K562 (cell line): ENCODE results near the gene BAG2. TPM values are rescaled to one million over a fixed set of nuclear protein-coding genes. Genes with fewer than 3 reads are reported as not detected.
A peak's percentile ranks its signal among the peaks of the same experiment; 100 is the strongest.

Experiments used
- CREM ChIP-seq: IDR thresholded peaks from 2 replicates; pipeline ENCODE4 v1.6.1; 2014; ENCODE audit warnings: antibody characterized with exemption, low read depth
- ETV1 ChIP-seq: fragments of 450-650 bp; conservative IDR thresholded peaks from 2 replicates; pipeline ENCODE4 v1.6.1; 2016; ENCODE audit warnings: missing genetic modification characterization, control low read depth, low read depth, missing compliant biosample characterization
- HNRNPL ChIP-seq: fragments of 200-400 bp; formaldehyde crosslinking; IDR thresholded peaks from 2 replicates; pipeline ENCODE4 v1.6.1; 2017; ENCODE audit warnings: low read depth, mild to moderate bottlenecking, low read length
- MEIS2 ChIP-seq: fragments of 450-650 bp; IDR thresholded peaks from 2 replicates; pipeline ENCODE4 v1.6.1; 2014; ENCODE audit warnings: mild to moderate bottlenecking; ENCODE audit not compliant: partially characterized antibody
- RFX5 ChIP-seq: IDR thresholded peaks from 2 replicates; pipeline ENCODE4 v1.6.1; 2011; ENCODE audit warnings: low read depth, mild to moderate bottlenecking, improper control_type of control experiment, low read length
- ZNF780A ChIP-seq: fragments of 250-450 bp; sonication (Bioruptor Pico); IDR thresholded peaks from 2 replicates; pipeline ENCODE4 v1.5.0; 2021; ENCODE audit warnings: mild to moderate bottlenecking
- polyA plus RNA-seq, 8 experiments: library from polyadenylated mRNA; depleted of rRNA in 4 of 8; stranded (reverse) in 5 of 8; unstranded in 3 of 8; fragments of >200 nt; fragmentation: Nextera tagmentation in 2 of 8; fragmentation: Illumina TruSeq in 1 of 8; extraction: Ambion mirVana in 2 of 8; extraction: Trizol in 1 of 8; gene quantifications; 2 replicates each; pipeline versions ENCODE4 v1.2.1 to v1.2.3, GENCODE V29; 2011 to 2014; ENCODE audit warnings: inconsistent platforms in 1 of 8, missing spikeins in 1 of 8
- total RNA-seq, 7 experiments: library from RNA; depleted of rRNA in 6 of 7; stranded (reverse); fragments of >200 nt in 6 of 7; fragmentation: Illumina TruSeq in 2 of 7; extraction: Trizol in 2 of 7; gene quantifications; 2 replicates each; pipeline versions ENCODE4 v1.2.1 to v1.2.3, GENCODE V29; 2011 to 2021; ENCODE audit warnings: low replicate concordance in 1 of 7
- TF ChIP-seq, protein P1 (sequence below): fragments of 450-650 bp; IDR thresholded peaks from 2 replicates; pipeline ENCODE4 v1.6.1; 2016; ENCODE audit warnings: mild to moderate bottlenecking, moderate library complexity
- TF ChIP-seq, protein P2 (sequence below): fragments of 200-800 bp; sonication (Bioruptor generic); IDR thresholded peaks from 2 replicates; pipeline ENCODE4 v1.6.1; 2017; ENCODE audit warnings: missing genetic modification characterization, missing compliant biosample characterization

The BAG2 gene
- total and polyA plus RNA-seq, 9 of the 15 experiments (the other 6 are each of a cell fraction or from before 2014, with no cell fraction given) = 12.8 to 20.7 (median 17.6) TPM

DNA sequence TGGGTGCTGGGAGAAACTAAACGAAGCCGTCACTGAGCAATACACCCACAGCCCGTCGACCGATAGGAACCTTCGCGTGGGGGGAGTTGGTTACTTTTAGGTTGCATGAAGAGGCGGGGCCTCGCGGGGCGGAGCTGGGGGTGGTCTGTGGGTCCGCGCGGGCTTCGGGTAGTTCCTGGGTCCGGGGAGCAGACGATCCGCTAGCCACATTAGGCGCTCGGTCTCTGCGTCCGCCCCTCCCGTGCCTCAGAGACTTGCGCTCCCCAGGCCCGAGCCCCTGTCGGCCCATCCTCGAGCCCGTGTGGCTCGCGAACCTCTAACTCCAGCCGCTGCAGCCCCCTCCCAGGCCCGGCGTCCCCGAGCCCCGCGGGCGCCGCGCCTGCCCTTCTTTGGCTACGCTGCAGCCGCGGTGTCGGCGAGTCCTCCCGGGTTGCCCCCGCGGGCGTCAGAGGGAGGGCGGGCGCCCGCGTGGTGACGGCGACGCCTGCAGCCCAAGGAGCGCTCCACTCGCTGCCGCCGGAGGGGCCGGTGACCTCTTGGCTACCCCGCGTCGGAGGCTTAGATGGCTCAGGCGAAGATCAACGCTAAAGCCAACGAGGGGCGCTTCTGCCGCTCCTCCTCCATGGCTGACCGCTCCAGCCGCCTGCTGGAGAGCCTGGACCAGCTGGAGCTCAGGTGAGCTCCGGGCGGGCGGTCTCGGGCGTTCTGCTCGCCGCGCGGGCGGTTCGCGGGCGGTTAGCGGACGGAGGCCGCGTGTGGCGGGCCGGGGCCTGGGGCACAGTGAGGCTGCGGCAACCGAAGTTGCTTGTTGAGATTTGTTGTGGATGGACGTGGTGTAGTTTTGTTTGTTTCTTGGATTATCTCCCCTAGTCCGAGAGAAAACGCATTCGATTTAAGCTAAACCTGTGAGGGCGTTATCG lies at the start of gene BAG2 (continued):
- TF ChIP-seq MEIS2 = peak; percentile 51
- TF ChIP-seq ETV1 (tag) = no peak
- peak; percentile 55; the same call in 1 of the 2 replicates for TF ChIP-seq HNRNPL
- TF ChIP-seq, protein P1, sequence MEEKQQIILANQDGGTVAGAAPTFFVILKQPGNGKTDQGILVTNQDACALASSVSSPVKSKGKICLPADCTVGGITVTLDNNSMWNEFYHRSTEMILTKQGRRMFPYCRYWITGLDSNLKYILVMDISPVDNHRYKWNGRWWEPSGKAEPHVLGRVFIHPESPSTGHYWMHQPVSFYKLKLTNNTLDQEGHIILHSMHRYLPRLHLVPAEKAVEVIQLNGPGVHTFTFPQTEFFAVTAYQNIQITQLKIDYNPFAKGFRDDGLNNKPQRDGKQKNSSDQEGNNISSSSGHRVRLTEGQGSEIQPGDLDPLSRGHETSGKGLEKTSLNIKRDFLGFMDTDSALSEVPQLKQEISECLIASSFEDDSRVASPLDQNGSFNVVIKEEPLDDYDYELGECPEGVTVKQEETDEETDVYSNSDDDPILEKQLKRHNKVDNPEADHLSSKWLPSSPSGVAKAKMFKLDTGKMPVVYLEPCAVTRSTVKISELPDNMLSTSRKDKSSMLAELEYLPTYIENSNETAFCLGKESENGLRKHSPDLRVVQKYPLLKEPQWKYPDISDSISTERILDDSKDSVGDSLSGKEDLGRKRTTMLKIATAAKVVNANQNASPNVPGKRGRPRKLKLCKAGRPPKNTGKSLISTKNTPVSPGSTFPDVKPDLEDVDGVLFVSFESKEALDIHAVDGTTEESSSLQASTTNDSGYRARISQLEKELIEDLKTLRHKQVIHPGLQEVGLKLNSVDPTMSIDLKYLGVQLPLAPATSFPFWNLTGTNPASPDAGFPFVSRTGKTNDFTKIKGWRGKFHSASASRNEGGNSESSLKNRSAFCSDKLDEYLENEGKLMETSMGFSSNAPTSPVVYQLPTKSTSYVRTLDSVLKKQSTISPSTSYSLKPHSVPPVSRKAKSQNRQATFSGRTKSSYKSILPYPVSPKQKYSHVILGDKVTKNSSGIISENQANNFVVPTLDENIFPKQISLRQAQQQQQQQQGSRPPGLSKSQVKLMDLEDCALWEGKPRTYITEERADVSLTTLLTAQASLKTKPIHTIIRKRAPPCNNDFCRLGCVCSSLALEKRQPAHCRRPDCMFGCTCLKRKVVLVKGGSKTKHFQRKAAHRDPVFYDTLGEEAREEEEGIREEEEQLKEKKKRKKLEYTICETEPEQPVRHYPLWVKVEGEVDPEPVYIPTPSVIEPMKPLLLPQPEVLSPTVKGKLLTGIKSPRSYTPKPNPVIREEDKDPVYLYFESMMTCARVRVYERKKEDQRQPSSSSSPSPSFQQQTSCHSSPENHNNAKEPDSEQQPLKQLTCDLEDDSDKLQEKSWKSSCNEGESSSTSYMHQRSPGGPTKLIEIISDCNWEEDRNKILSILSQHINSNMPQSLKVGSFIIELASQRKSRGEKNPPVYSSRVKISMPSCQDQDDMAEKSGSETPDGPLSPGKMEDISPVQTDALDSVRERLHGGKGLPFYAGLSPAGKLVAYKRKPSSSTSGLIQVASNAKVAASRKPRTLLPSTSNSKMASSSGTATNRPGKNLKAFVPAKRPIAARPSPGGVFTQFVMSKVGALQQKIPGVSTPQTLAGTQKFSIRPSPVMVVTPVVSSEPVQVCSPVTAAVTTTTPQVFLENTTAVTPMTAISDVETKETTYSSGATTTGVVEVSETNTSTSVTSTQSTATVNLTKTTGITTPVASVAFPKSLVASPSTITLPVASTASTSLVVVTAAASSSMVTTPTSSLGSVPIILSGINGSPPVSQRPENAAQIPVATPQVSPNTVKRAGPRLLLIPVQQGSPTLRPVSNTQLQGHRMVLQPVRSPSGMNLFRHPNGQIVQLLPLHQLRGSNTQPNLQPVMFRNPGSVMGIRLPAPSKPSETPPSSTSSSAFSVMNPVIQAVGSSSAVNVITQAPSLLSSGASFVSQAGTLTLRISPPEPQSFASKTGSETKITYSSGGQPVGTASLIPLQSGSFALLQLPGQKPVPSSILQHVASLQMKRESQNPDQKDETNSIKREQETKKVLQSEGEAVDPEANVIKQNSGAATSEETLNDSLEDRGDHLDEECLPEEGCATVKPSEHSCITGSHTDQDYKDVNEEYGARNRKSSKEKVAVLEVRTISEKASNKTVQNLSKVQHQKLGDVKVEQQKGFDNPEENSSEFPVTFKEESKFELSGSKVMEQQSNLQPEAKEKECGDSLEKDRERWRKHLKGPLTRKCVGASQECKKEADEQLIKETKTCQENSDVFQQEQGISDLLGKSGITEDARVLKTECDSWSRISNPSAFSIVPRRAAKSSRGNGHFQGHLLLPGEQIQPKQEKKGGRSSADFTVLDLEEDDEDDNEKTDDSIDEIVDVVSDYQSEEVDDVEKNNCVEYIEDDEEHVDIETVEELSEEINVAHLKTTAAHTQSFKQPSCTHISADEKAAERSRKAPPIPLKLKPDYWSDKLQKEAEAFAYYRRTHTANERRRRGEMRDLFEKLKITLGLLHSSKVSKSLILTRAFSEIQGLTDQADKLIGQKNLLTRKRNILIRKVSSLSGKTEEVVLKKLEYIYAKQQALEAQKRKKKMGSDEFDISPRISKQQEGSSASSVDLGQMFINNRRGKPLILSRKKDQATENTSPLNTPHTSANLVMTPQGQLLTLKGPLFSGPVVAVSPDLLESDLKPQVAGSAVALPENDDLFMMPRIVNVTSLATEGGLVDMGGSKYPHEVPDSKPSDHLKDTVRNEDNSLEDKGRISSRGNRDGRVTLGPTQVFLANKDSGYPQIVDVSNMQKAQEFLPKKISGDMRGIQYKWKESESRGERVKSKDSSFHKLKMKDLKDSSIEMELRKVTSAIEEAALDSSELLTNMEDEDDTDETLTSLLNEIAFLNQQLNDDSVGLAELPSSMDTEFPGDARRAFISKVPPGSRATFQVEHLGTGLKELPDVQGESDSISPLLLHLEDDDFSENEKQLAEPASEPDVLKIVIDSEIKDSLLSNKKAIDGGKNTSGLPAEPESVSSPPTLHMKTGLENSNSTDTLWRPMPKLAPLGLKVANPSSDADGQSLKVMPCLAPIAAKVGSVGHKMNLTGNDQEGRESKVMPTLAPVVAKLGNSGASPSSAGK = peak; percentile 62
- no peak for TF ChIP-seq RFX5
- TF ChIP-seq ZNF780A (CRISPR knock-in tag) = no peak
- TF ChIP-seq CREM = peak; percentile 81
- TF ChIP-seq, protein P2, sequence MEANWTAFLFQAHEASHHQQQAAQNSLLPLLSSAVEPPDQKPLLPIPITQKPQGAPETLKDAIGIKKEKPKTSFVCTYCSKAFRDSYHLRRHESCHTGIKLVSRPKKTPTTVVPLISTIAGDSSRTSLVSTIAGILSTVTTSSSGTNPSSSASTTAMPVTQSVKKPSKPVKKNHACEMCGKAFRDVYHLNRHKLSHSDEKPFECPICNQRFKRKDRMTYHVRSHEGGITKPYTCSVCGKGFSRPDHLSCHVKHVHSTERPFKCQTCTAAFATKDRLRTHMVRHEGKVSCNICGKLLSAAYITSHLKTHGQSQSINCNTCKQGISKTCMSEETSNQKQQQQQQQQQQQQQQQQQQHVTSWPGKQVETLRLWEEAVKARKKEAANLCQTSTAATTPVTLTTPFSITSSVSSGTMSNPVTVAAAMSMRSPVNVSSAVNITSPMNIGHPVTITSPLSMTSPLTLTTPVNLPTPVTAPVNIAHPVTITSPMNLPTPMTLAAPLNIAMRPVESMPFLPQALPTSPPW (CRISPR knock-in tag) = peak; percentile 95
